Keratinocyte (primary cell): ENCODE data around the gene UGT3A1. TPM values are rescaled to one million over a fixed set of nuclear protein-coding genes. Genes with fewer than 3 reads are reported as not detected.
"Not testable (repeated sequence)": the region's sequence is repeated elsewhere in the genome, so short reads cannot be mapped to it uniquely, and the experiment has no call there.

Source experiments
- DNase-seq: peaks from one replicate; pipeline ENCODE4 v3.0.0-alpha.2; 2011; ENCODE audit warnings: low read depth, missing footprints, low spot score
- FAIRE-seq: peaks from 2 replicates; lab custom pipeline; 2011; peaks lifted over from hg19 to GRCh38; lab: Jason Lieb, UNC
- H2AFZ ChIP-seq: 2 replicates; pipeline ENCODE4 v1.6.0; 2012; ENCODE audit warnings: low read length, control low read depth, inconsistent platforms; ENCODE audit not compliant: control insufficient read depth
- H3K27ac ChIP-seq: 2 replicates; pipeline ENCODE4 v1.5.1; 2011; ENCODE audit warnings: low read length; ENCODE audit not compliant: control insufficient read depth, insufficient read depth
- H3K27me3 ChIP-seq: 3 replicates; pipeline ENCODE4 v1.6.0; 2011; ENCODE audit warnings: low read length; ENCODE audit not compliant: control insufficient read depth, insufficient read depth; ENCODE audit errors: extremely low read depth
- H3K36me3 ChIP-seq, 2 experiments: 2 replicates in 1 of 2; 3 replicates in 1 of 2; pipeline ENCODE4 v1.5.1; 2011; ENCODE audit warnings: low read length in 2 of 2, mild to moderate bottlenecking in 1 of 2; ENCODE audit not compliant: control insufficient read depth in 2 of 2, insufficient read depth in 2 of 2; ENCODE audit errors: extremely low read depth in 1 of 2
- H3K4me1 ChIP-seq: 3 replicates; pipeline ENCODE4 v1.5.1; 2011; ENCODE audit warnings: low read length; ENCODE audit not compliant: control insufficient read depth, insufficient read depth; ENCODE audit errors: extremely low read depth
- H3K4me2 ChIP-seq: 3 replicates; pipeline ENCODE4 v1.6.0; 2011; ENCODE audit warnings: low read depth, low read length; ENCODE audit not compliant: control insufficient read depth, insufficient read depth; ENCODE audit errors: extremely low read depth
- H3K4me3 ChIP-seq, 3 experiments: fragments of 200-600 bp in 1 of 3; sonication (generic) in 1 of 3; 2 replicates in 2 of 3; 3 replicates in 1 of 3; pipeline ENCODE4 v1.5.1; 2011 to 2016; ENCODE audit warnings: low read length in 3 of 3, mild to moderate bottlenecking in 3 of 3, control low read depth in 2 of 3, inconsistent platforms in 1 of 3, low read depth in 1 of 3, mixed read lengths in 1 of 3, mixed run types in 1 of 3, moderate library complexity in 1 of 3; ENCODE audit not compliant: control insufficient read depth in 2 of 3, insufficient read depth in 2 of 3; ENCODE audit errors: extremely low read depth in 1 of 3
- H3K79me2 ChIP-seq: 2 replicates; pipeline ENCODE4 v1.6.0; 2012; ENCODE audit warnings: low read length; ENCODE audit not compliant: control insufficient read depth, insufficient read depth
- H3K9ac ChIP-seq: 3 replicates; pipeline ENCODE4 v1.6.0; 2011; ENCODE audit warnings: low read length; ENCODE audit not compliant: control insufficient read depth, insufficient read depth; ENCODE audit errors: extremely low read depth
- H3K9me1 ChIP-seq: 3 replicates; pipeline ENCODE4 v1.6.0; 2011; ENCODE audit warnings: low read length; ENCODE audit not compliant: control insufficient read depth, insufficient read depth; ENCODE audit errors: extremely low read depth
- H3K9me3 ChIP-seq: 2 replicates; pipeline ENCODE4 v1.5.1; 2012; ENCODE audit warnings: low read depth, low read length; ENCODE audit not compliant: control insufficient read depth
- H4K20me1 ChIP-seq: 3 replicates; pipeline ENCODE4 v1.6.0; 2011; ENCODE audit warnings: low read length; ENCODE audit not compliant: control insufficient read depth, insufficient read depth; ENCODE audit errors: extremely low read depth
- EZH2 ChIP-seq: IDR thresholded peaks from one replicate; pipeline ENCODE4 v1.6.1; 2012; ENCODE audit warnings: inconsistent platforms, mild to moderate bottlenecking, low read length, moderate library complexity
- dilution Hi-C: fragments of 300-500 bp; cut with MboI; formaldehyde crosslinking; loops from one replicate; pipeline ENCODE4 v1.7.0; 2020; ENCODE audit warnings: low sequenced_read_pairs; ENCODE audit not compliant: extremely low pct_ligation_motif_present
- polyA minus RNA-seq, 3 experiments: library from RNA; depleted of rRNA, polyadenylated mRNA; stranded (reverse); fragments of >200 nt; gene quantifications; 1 replicate in 1 of 3; 2 replicates in 1 of 3; 3 replicates in 1 of 3; pipeline ENCODE4 v1.2.3, GENCODE V29; 2011
- polyA plus RNA-seq, 5 experiments: library from polyadenylated mRNA; depleted of rRNA in 3 of 5; stranded (reverse) in 3 of 5; stranded (forward) in 1 of 5; unstranded in 1 of 5; fragments of >200 nt; gene quantifications; 1 replicate in 1 of 5; 2 replicates in 3 of 5; 3 replicates in 1 of 5; pipeline versions ENCODE4 v1.2.1 to v1.2.3, GENCODE V29; 2011 to 2012; ENCODE audit warnings: missing spikeins in 2 of 5, low read depth in 1 of 5, low replicate concordance in 1 of 5
- TF ChIP-seq, protein P1 (sequence below), 3 experiments: IDR thresholded peaks in 1 of 3; conservative IDR thresholded peaks in 1 of 3; optimal IDR thresholded peaks in 1 of 3; 2 replicates in 2 of 3; 3 replicates in 1 of 3; pipeline versions ENCODE3 to v1.5.1; 2011; ENCODE audit warnings: low read length in 3 of 3, mild to moderate bottlenecking in 3 of 3, moderate library complexity in 2 of 3, control low read depth in 1 of 3, inconsistent platforms in 1 of 3; ENCODE audit not compliant: insufficient read depth in 2 of 3; ENCODE audit errors: extremely low read depth in 1 of 3

UGT3A1 gene
- polyA plus RNA-seq (not detected in 3 replicates), polyA minus RNA-seq (not detected in 3 replicates)
- polyA plus RNA-seq (2011; ENCODE audit: low read depth), result not detected
- not detected in 2 replicates for polyA plus RNA-seq (2011; cell fraction: cytosol; rRNA removed)
- polyA plus RNA-seq (2011; cell fraction: nucleus; rRNA removed), result not detected in 2 replicates
- not detected in 2 replicates for polyA plus RNA-seq (2012; ENCODE audit: low replicate concordance)
- not detected for polyA minus RNA-seq (2011; cell fraction: cytosol; rRNA and poly(A)+ RNA removed)
- not detected in 2 replicates for polyA minus RNA-seq (2011; cell fraction: nucleus; rRNA and poly(A)+ RNA removed)

- no peak within 1 kb of the TSS for H3K9ac ChIP-seq
- H3K36me3 ChIP-seq, result no peaks in the 10 kb centered on the region
- TF ChIP-seq, protein P1, sequence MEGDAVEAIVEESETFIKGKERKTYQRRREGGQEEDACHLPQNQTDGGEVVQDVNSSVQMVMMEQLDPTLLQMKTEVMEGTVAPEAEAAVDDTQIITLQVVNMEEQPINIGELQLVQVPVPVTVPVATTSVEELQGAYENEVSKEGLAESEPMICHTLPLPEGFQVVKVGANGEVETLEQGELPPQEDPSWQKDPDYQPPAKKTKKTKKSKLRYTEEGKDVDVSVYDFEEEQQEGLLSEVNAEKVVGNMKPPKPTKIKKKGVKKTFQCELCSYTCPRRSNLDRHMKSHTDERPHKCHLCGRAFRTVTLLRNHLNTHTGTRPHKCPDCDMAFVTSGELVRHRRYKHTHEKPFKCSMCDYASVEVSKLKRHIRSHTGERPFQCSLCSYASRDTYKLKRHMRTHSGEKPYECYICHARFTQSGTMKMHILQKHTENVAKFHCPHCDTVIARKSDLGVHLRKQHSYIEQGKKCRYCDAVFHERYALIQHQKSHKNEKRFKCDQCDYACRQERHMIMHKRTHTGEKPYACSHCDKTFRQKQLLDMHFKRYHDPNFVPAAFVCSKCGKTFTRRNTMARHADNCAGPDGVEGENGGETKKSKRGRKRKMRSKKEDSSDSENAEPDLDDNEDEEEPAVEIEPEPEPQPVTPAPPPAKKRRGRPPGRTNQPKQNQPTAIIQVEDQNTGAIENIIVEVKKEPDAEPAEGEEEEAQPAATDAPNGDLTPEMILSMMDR (optimal IDR thresholded peaks at IDR 0.05 in 1 of 3, IDR thresholded peaks at IDR 0.05 in 1 of 3, conservative IDR thresholded peaks at IDR 0.05 in 1 of 3; ENCODE audit: extremely low read depth in 1 of 3, insufficient read depth in 2 of 3, low read length in 3 of 3), result no peak
- TF ChIP-seq EZH2, result no peak
- no peaks in the 10 kb centered on the region for H3K9me3 ChIP-seq
- dilution Hi-C loops, result no loop called here
- H3K27ac ChIP-seq, result no peak within 1 kb of the TSS
- H3K4me2 ChIP-seq, result no peak within 1 kb of the TSS
- no peak for DNase-seq
- H3K9me1 ChIP-seq, result no peaks in the 10 kb centered on the region
- no peak within 1 kb of the TSS for H3K4me3 ChIP-seq
- H3K4me1 ChIP-seq, result no peaks in the 10 kb centered on the region
- FAIRE-seq, result no peak
- H3K27me3 ChIP-seq, result peaks cover 12% of the 10 kb centered on the region
- H2AFZ ChIP-seq, result no peak within 1 kb of the TSS
- H4K20me1 ChIP-seq, result no peaks in the 10 kb centered on the region
- H3K79me2 ChIP-seq, result no peaks in the 10 kb centered on the region
Observed at GRCh38 chr5:35990941-35991611, at the start of gene UGT3A1. TSS of gene UGT3A1 (minus strand) at chr5:35991390. CDS start at chr5:35991240, 150 bp downstream.

DNA sequence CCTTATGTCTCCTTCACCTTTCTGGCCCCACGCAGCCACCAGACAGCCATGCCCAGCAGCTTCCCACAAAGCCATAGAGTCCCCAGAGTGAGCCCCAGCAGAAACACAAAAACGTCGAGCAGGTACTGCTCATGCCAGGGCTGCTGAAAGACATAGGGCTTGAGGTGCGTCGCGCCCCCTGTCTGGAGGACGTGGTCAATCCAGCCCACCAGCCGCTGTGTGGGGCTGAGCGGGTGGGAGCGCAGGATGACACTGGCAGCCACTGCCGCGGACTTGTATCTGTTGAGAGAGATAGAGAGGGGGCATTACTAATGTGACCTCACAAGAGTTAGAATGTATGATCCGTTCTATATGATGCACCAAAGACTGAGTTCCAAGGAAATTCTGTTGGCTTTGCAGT, 44.5 kb upstream of the UGT3A1 start:
- H2AFZ ChIP-seq, result no peak overlapping the region
- no peaks in the 10 kb centered on the region for H3K9me3 ChIP-seq
- TF ChIP-seq, protein P1 (optimal IDR thresholded peaks at IDR 0.05 in 1 of 3, IDR thresholded peaks at IDR 0.05 in 1 of 3, conservative IDR thresholded peaks at IDR 0.05 in 1 of 3; ENCODE audit: extremely low read depth in 1 of 3, insufficient read depth in 2 of 3, low read length in 3 of 3), result no peak
- TF ChIP-seq EZH2, result no peak
- no peaks in the 10 kb centered on the region for H3K9me1 ChIP-seq
- no peak overlapping the region for H3K4me2 ChIP-seq
- H3K27ac ChIP-seq, result no peak overlapping the region
- H3K4me3 ChIP-seq, result no peak overlapping the region
- dilution Hi-C loops, result no loop called here
- no peaks in the 10 kb centered on the region for H3K79me2 ChIP-seq
- FAIRE-seq (no peak), DNase-seq (no peak)
- no peaks in the 10 kb centered on the region for H3K36me3 ChIP-seq
- H3K4me1 ChIP-seq, result no peaks in the 10 kb centered on the region
- H3K9ac ChIP-seq, result no peak overlapping the region
- no peaks in the 10 kb centered on the region for H4K20me1 ChIP-seq
- no peaks in the 10 kb centered on the region for H3K27me3 ChIP-seq

- H3K79me2 ChIP-seq, H3K4me2 ChIP-seq, H4K20me1 ChIP-seq, DNase-seq, H3K9me1 ChIP-seq, H3K27ac ChIP-seq, H3K36me3 ChIP-seq, H3K27me3 ChIP-seq, H3K9me3 ChIP-seq, dilution Hi-C loops, H3K9ac ChIP-seq, FAIRE-seq, H3K4me3 ChIP-seq, H2AFZ ChIP-seq, H3K4me1 ChIP-seq: not testable (repeated sequence)
Observed at GRCh38 chr5:36034536-36035134, 43.4 kb upstream of the UGT3A1 start.
